ENCODE results near the gene LRIG2. TPM values are rescaled to one million over a fixed set of nuclear protein-coding genes. Genes with fewer than 3 reads are reported as not detected.
A peak's percentile ranks its signal among the peaks of the same experiment; 100 is the strongest.
"Not testable (repeated sequence)": the region's sequence is repeated elsewhere in the genome, so short reads cannot be mapped to it uniquely, and the experiment has no call there.

LRIG2 gene
- total RNA-seq, 1 donor from 2014 or later: 14.5 TPM

DNA sequence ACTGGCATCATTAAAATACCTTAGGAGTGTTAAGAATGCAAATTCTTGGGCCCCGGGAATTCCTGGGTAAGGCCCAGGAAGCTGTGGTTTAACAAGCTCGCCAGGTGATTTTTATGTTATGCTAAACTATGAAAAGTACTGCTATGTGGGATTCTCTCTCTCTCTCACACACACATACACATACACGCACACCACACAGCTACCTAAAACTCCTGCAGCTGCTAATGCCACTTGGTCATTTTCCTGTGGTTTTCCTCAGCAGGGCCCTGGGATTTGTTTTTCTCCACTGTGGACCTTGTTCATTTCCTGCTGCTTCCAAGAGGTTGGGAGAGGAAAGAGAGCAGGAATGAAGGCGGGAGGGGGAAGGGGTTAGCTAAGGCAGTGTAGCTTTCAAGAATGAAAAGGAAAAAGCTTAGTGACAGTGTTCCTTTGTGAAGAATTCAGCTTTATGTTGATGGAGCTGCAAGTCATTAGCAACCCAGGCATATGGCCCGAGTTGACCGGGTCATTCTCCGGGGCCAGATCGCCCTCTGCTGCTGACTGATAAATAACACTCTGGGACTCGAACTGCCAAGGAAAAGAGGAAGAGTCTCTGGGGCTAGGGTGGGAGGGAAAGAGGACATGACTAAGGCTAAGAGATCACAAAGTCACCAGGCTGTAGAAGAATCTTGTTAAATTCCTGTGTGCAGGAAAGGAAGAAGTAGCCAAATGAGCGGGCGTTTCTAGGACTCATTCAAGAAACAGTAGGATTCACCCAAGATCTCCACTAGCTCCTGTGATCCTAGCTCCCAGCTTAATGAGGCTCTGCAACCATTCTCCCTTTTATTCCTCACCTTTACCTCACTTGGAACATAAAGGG, 30.5 kb upstream of the LRIG2 start:
- no peak for DNase-seq (ENCODE audit: low spot score)
- no peak overlapping the region for H3K27ac Mint-ChIP-seq
- H3K4me1 Mint-ChIP-seq (ENCODE audit: low read depth): peaks cover 35% of the 10 kb centered on the region
- H3K9me3 Mint-ChIP-seq: no peaks in the 10 kb centered on the region
- H3K4me3 Mint-ChIP-seq (ENCODE audit: low read depth): no peak overlapping the region
- no peaks in the 10 kb centered on the region for H3K27me3 Mint-ChIP-seq (ENCODE audit: low read depth)
- intact Hi-C loops (cut with micrococcal nuclease): loop anchor here (2.0 kb wide), 1 partner anchor 162 kb away; no protein-coding TSS in a partner anchor
- no peaks in the 10 kb centered on the region for H3K36me3 Mint-ChIP-seq (ENCODE audit: low read depth)

- intact Hi-C loops (cut with micrococcal nuclease): loop anchor here (2.0 kb wide), 1 partner anchor 162 kb away; no protein-coding TSS in a partner anchor
- not testable (repeated sequence) for H3K9me3 Mint-ChIP-seq; H3K27me3 Mint-ChIP-seq (ENCODE audit: low read depth); DNase-seq (ENCODE audit: low spot score); H3K36me3 Mint-ChIP-seq (ENCODE audit: low read depth); H3K27ac Mint-ChIP-seq; H3K4me3 Mint-ChIP-seq (ENCODE audit: low read depth)
- H3K4me1 Mint-ChIP-seq (ENCODE audit: low read depth): peaks cover 40% of the 10 kb centered on the region
Measured at GRCh38 chr1:113043144-113043488, 29.9 kb upstream of the LRIG2 start.

DNA sequence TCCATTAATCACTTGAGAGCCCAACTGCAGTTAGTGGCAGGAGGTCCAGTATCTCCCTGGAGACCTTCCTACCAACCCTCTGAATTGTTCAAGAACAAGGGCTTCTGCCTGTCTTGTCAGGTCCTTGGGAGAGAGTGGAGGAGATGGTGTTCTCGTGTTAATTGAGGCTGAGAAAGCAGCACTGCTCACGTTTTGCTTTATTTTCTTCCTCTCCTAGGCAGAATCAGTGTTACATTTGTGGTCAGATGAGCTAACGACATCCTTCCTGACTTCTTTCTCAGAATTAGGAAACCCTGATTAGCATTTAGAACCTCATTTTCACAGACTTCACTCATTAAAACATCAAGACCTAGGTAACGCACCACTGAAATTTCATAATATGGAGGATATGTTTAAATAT, 26.4 kb upstream of the LRIG2 start:
- intact Hi-C loops (cut with micrococcal nuclease): no loop called here
- peaks cover 41% of the 10 kb centered on the region for H3K4me1 Mint-ChIP-seq (ENCODE audit: low read depth)
- no peaks in the 10 kb centered on the region for H3K9me3 Mint-ChIP-seq
- no peaks in the 10 kb centered on the region for H3K27me3 Mint-ChIP-seq (ENCODE audit: low read depth)
- DNase-seq (ENCODE audit: low spot score): no peak
- no peaks in the 10 kb centered on the region for H3K36me3 Mint-ChIP-seq (ENCODE audit: low read depth)
- peak overlapping the region; percentile 33 for H3K4me3 Mint-ChIP-seq (ENCODE audit: low read depth)
- H3K27ac Mint-ChIP-seq: peak overlapping the region; percentile 14

DNA sequence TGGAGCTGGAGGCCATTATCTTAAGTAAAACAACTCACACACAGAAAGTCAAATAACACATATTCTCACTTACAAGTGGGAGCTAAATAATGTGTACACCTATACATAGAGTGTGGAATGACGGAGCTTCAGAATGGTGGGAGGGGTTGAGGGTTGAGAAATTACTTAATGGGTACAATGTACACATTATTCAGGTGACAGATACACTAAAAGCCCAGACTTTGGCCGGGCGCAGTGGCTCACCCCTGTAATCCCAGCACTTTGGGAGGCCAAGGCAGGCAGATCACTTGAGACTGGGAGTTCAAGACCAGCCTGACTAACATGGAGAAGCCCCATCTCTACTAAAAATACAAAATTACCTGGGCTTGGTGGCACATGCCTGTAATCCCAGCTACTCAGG, 24.9 kb upstream of the LRIG2 start:
- Mint-ChIP-seq H3K27me3 (ENCODE audit: low read depth) (no peaks in the 10 kb centered on the region), H3K27ac (no peak overlapping the region), H3K9me3 (no peaks in the 10 kb centered on the region), H3K36me3 (ENCODE audit: low read depth) (no peaks in the 10 kb centered on the region), H3K4me1 (ENCODE audit: low read depth) (peaks cover 27% of the 10 kb centered on the region), H3K4me3 (ENCODE audit: low read depth) (no peak overlapping the region)
- intact Hi-C loops (cut with micrococcal nuclease): no loop called here
- no peak for DNase-seq (ENCODE audit: low spot score)

GRCh38 chr1:113053344-113054126, 19.5 kb upstream of the LRIG2 start:
- H3K36me3 Mint-ChIP-seq (ENCODE audit: low read depth): no peaks in the 10 kb centered on the region
- H3K4me1 Mint-ChIP-seq (ENCODE audit: low read depth): peaks cover 24% of the 10 kb centered on the region
- H3K4me3 Mint-ChIP-seq (ENCODE audit: low read depth): no peak overlapping the region
- DNase-seq (ENCODE audit: low spot score): no peak
- H3K27me3 Mint-ChIP-seq (ENCODE audit: low read depth): no peaks in the 10 kb centered on the region
- intact Hi-C loops (cut with micrococcal nuclease): no loop called here
- no peaks in the 10 kb centered on the region for H3K9me3 Mint-ChIP-seq
- H3K27ac Mint-ChIP-seq: no peak overlapping the region

- DNase-seq (ENCODE audit: low spot score): no peak
- H3K4me1 Mint-ChIP-seq (ENCODE audit: low read depth): peaks cover 22% of the 10 kb centered on the region
- H3K9me3 Mint-ChIP-seq: no peaks in the 10 kb centered on the region
- intact Hi-C loops (cut with micrococcal nuclease): no loop called here
- no peaks in the 10 kb centered on the region for H3K36me3 Mint-ChIP-seq (ENCODE audit: low read depth)
- no peak overlapping the region for H3K4me3 Mint-ChIP-seq (ENCODE audit: low read depth)
- no peak overlapping the region for H3K27ac Mint-ChIP-seq
- no peaks in the 10 kb centered on the region for H3K27me3 Mint-ChIP-seq (ENCODE audit: low read depth)
Measured at GRCh38 chr1:113055570-113055969, 17.4 kb upstream of the LRIG2 start.

- intact Hi-C loops (cut with micrococcal nuclease): no loop called here
- Mint-ChIP-seq H3K27me3 (ENCODE audit: low read depth) (no peaks in the 10 kb centered on the region), H3K4me3 (ENCODE audit: low read depth) (no peak overlapping the region), H3K4me1 (ENCODE audit: low read depth) (peaks cover 22% of the 10 kb centered on the region), H3K9me3 (no peaks in the 10 kb centered on the region), H3K36me3 (ENCODE audit: low read depth) (no peaks in the 10 kb centered on the region), H3K27ac (no peak overlapping the region)
- no peak for DNase-seq (ENCODE audit: low spot score)
Measured at GRCh38 chr1:113057006-113057405, 16.0 kb upstream of the LRIG2 start.

DNA sequence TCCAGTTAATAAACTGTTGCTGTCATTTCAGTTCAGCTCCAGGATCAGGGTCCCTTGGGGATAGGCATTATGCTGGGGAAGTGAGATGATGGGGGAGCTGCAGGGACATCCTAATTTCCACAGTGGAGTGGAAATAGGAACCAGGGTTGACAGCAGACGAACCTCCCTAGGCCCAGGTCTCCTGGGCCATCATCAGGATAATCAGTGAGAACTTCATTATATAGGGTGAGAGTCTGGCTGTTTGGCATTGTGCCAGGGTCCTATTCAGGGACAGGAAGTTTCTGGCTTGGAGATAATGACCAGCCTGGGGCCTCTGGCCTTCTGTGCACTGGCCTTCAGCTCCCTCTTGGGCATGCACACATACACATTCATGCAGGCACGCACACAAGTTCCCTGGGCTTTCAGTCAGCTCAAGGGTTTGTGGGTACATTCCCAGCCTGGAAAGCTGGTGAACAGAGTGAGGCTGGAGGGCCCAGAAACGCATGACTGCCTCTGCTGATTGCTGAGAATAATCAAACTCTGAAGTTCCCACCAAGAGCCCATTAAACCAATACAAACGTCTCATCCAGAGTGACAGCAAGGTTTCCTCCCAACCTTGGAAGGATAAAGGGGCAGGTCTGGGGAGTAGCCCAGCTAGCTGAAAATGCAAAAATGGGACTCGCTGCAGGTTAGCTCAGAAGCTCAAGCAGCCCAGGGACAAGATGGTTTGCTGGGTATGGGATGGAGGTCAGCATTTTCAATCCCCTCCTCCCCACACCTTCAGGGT, 13.9 kb upstream of the LRIG2 start:
- Mint-ChIP-seq H3K9me3 (no peaks in the 10 kb centered on the region), H3K27me3 (ENCODE audit: low read depth) (no peaks in the 10 kb centered on the region), H3K27ac (no peak overlapping the region), H3K4me3 (ENCODE audit: low read depth) (no peak overlapping the region), H3K36me3 (ENCODE audit: low read depth) (no peaks in the 10 kb centered on the region), H3K4me1 (ENCODE audit: low read depth) (peaks cover 16% of the 10 kb centered on the region)
- intact Hi-C loops (cut with micrococcal nuclease): no loop called here
- DNase-seq (ENCODE audit: low spot score): no peak

- H3K36me3 Mint-ChIP-seq (ENCODE audit: low read depth); intact Hi-C loops (cut with micrococcal nuclease); H3K27me3 Mint-ChIP-seq (ENCODE audit: low read depth); H3K4me1 Mint-ChIP-seq (ENCODE audit: low read depth); H3K9me3 Mint-ChIP-seq; DNase-seq (ENCODE audit: low spot score); H3K27ac Mint-ChIP-seq; H3K4me3 Mint-ChIP-seq (ENCODE audit: low read depth): not testable (repeated sequence)
Measured at GRCh38 chr1:113063456-113063855, 9.5 kb upstream of the LRIG2 start.

DNA sequence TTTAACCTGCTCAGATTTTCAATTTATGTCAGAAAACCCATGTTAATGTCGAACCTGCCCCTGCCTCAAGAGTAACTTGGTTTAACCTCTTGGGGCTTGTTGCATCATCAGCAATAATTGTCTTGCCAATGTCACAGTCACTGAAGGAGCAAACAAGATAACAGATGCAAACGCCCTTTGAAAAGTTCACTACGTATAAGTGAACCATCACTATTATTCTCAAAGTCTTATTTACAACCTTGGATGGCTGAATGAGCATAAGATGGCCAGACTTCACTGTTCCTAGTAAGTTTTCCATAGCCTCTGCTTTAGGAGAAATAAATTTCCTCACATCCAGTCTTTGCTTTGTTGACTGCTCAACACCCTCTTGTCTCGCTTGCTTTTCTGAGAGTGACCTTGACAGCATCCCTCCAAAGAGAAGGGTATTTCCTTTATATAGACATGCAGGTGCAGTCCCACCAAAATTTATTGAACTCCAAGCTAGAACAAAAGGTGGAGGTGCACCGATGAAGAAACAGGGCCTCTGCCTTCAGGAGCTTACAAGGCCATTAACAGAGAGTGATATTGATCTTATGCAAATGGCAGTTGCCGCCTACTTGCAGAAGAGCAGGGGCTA, 749 bp upstream of the LRIG2 start:
- Mint-ChIP-seq H3K9me3 (no peaks in the 10 kb centered on the region), H3K27ac (peak overlapping the region; percentile 75), H3K27me3 (ENCODE audit: low read depth) (no peaks in the 10 kb centered on the region), H3K4me1 (ENCODE audit: low read depth) (peaks cover 18% of the 10 kb centered on the region), H3K36me3 (ENCODE audit: low read depth) (peaks cover 13% of the 10 kb centered on the region), H3K4me3 (ENCODE audit: low read depth) (peak overlapping the region; percentile 89)
- intact Hi-C loops (cut with micrococcal nuclease): loop anchor here (2.0 to 5.0 kb wide), 7 partner anchors 61 to 607 kb away; partner anchors contain the start of genes CAPZA1 and ST7L
- no peak for DNase-seq (ENCODE audit: low spot score)

- peaks cover 21% of the 10 kb centered on the region for H3K36me3 Mint-ChIP-seq (ENCODE audit: low read depth)
- H3K4me3 Mint-ChIP-seq (ENCODE audit: low read depth): peak overlapping the region; percentile 89
- H3K27ac Mint-ChIP-seq: peak overlapping the region; percentile 75
- DNase-seq (ENCODE audit: low spot score): no peak
- H3K4me1 Mint-ChIP-seq (ENCODE audit: low read depth): peaks cover 18% of the 10 kb centered on the region
- no peaks in the 10 kb centered on the region for H3K9me3 Mint-ChIP-seq
- intact Hi-C loops (cut with micrococcal nuclease): loop anchor here (2.0 to 5.0 kb wide), 7 partner anchors 59 to 605 kb away; partner anchors contain the start of genes CAPZA1 and ST7L
- no peaks in the 10 kb centered on the region for H3K27me3 Mint-ChIP-seq (ENCODE audit: low read depth)
Measured at GRCh38 chr1:113073479-113073950, 517 bp downstream of the LRIG2 start.

DNA sequence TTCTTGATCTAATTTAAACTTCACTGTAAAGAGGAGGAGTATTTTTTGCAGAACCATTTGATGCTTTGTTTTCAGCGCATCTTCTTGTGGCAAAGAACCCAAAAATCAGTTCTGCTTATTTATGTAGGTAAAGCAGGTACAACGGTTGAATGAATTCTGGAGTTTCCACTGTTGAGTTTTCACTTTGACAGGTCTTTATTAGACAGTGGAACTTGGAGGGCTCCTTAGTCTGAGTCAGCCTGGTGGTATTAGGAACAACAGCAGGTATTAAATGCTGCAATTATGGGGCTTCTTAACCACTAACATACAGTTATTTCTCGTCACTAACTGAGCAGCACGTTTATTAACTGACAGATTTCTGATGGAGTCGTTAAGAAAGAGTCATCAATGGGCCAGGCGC, 1.2 kb downstream of the LRIG2 start:
- Mint-ChIP-seq H3K27me3 (ENCODE audit: low read depth) (no peaks in the 10 kb centered on the region), H3K27ac (peak overlapping the region; percentile 75), H3K4me1 (ENCODE audit: low read depth) (peaks cover 18% of the 10 kb centered on the region), H3K9me3 (no peaks in the 10 kb centered on the region), H3K36me3 (ENCODE audit: low read depth) (peaks cover 23% of the 10 kb centered on the region), H3K4me3 (ENCODE audit: low read depth) (peak overlapping the region; percentile 89)
- DNase-seq (ENCODE audit: low spot score): no peak
- intact Hi-C loops (cut with micrococcal nuclease): loop anchor here (5.0 kb wide), 1 partner anchor 457 kb away; the partner anchor contains the start of genes CAPZA1 and ST7L

All from activated T-helper 2 cell treated with anti-CD3 and anti-CD28 coated beads, Interferon-gamma antibody, Interleukin-2, Interleukin-4, amounts not matched to agents 10 μg/mL and 5 μg/mL and 100 μg/mL, durations not matched to agents 14 hours and 24 hours and 36 hours (primary cell).